ENCODE measurements around the gene GPC6.

Gene GPC6

GRCh38 chr13:93726173-93726957 is 499.8 kb downstream of the GPC6 start:
- Histone ChIP-seq H3K4me2 (ENCODE audit: low read depth, low read length) (no peak overlapping the region), H3K27me3 (replicated peaks; ENCODE audit: insufficient read depth, low read length) (no peaks in the 10 kb centered on the region), H3K4me1 (ENCODE audit: low read length) (0 out of 2 replicates have a peak, but pooled peaks cover 7% of the 10 kb centered on the region)

GRCh38 chr13:93727211-93728141 is 500.9 kb downstream of the GPC6 start:
- Histone ChIP-seq H4K20me1 (ENCODE audit: insufficient read depth, low read length) (no peaks in the 10 kb centered on the region), H2AFZ (ENCODE audit: low read length) (no peak overlapping the region), H3K9ac (ENCODE audit: low read length) (no peak overlapping the region), H3K9me3 (replicated peaks; ENCODE audit: insufficient read depth, low read length) (no peaks in the 10 kb centered on the region), H3K36me3 (replicated peaks; ENCODE audit: insufficient read depth, low read length) (no peaks in the 10 kb centered on the region), H3K27ac (ENCODE audit: low read length) (no peak overlapping the region), H3F3A (ENCODE audit: insufficient read depth, low read length) (no peaks in the 10 kb centered on the region), H3K4me2 (ENCODE audit: low read depth, low read length) (no peak overlapping the region), H3K4me1 (ENCODE audit: low read length) (0 out of 2 replicates have a peak, but pooled peaks cover 7% of the 10 kb centered on the region), H3K79me2 (ENCODE audit: low read length) (no peaks in the 10 kb centered on the region), H3K4me3 (ENCODE audit: low read length) (no peak overlapping the region), H3K27me3 (replicated peaks; ENCODE audit: insufficient read depth, low read length) (no peaks in the 10 kb centered on the region), H3K9me2 (replicated peaks; ENCODE audit: insufficient read depth, low read length) (no peaks in the 10 kb centered on the region)
- no peak for DNase-seq
- TF ChIP-seq EZH2phosphoT487 (IDR thresholded peaks at IDR 0.05; ENCODE audit: low read length): no peak
- TF ChIP-seq CTCF (IDR thresholded peaks at IDR 0.05; ENCODE audit: low read length): no peak
- no peak for TF ChIP-seq EZH2 (optimal IDR thresholded peaks at IDR 0.05; ENCODE audit: low read depth, low read length)

More at GRCh38 chr13:93726173-93726957, 499.8 kb downstream of the GPC6 start:
- Histone ChIP-seq H3K9ac (ENCODE audit: low read length) (no peak overlapping the region), H3K9me2 (replicated peaks; ENCODE audit: insufficient read depth, low read length) (no peaks in the 10 kb centered on the region), H3K4me3 (ENCODE audit: low read length) (no peak overlapping the region), H3K9me3 (replicated peaks; ENCODE audit: insufficient read depth, low read length) (no peaks in the 10 kb centered on the region), H3K27ac (ENCODE audit: low read length) (no peak overlapping the region), H3F3A (ENCODE audit: insufficient read depth, low read length) (no peaks in the 10 kb centered on the region), H4K20me1 (ENCODE audit: insufficient read depth, low read length) (no peaks in the 10 kb centered on the region), H3K79me2 (ENCODE audit: low read length) (no peaks in the 10 kb centered on the region), H3K36me3 (replicated peaks; ENCODE audit: insufficient read depth, low read length) (no peaks in the 10 kb centered on the region), H2AFZ (ENCODE audit: low read length) (no peak overlapping the region)
- DNase-seq: no peak
- no peak for TF ChIP-seq EZH2 (optimal IDR thresholded peaks at IDR 0.05; ENCODE audit: low read depth, low read length)
- no peak for TF ChIP-seq CTCF (IDR thresholded peaks at IDR 0.05; ENCODE audit: low read length)
- no peak for TF ChIP-seq EZH2phosphoT487 (IDR thresholded peaks at IDR 0.05; ENCODE audit: low read length)

- H3K9me3 ChIP-seq (replicated peaks; ENCODE audit: insufficient read depth, low read length): no peaks in the 10 kb centered on the region
- no peak overlapping the region for H2AFZ ChIP-seq (ENCODE audit: low read length)
- H3K9me2 ChIP-seq (replicated peaks; ENCODE audit: insufficient read depth, low read length): no peaks in the 10 kb centered on the region
- no peak overlapping the region for H3K4me3 ChIP-seq (ENCODE audit: low read length)
- H4K20me1 ChIP-seq (ENCODE audit: insufficient read depth, low read length): no peaks in the 10 kb centered on the region
- DNase-seq: no peak
- no peaks in the 10 kb centered on the region for H3K27me3 ChIP-seq (replicated peaks; ENCODE audit: insufficient read depth, low read length)
- no peak overlapping the region for H3K27ac ChIP-seq (ENCODE audit: low read length)
- no peaks in the 10 kb centered on the region for H3F3A ChIP-seq (ENCODE audit: insufficient read depth, low read length)
- no peak overlapping the region for H3K4me2 ChIP-seq (ENCODE audit: low read depth, low read length)
- no peaks in the 10 kb centered on the region for H3K36me3 ChIP-seq (replicated peaks; ENCODE audit: insufficient read depth, low read length)
- 0 out of 2 replicates have a peak, but pooled peaks cover 7% of the 10 kb centered on the region for H3K4me1 ChIP-seq (ENCODE audit: low read length)
- H3K9ac ChIP-seq (ENCODE audit: low read length): no peak overlapping the region
- H3K79me2 ChIP-seq (ENCODE audit: low read length): no peaks in the 10 kb centered on the region
- TF ChIP-seq EZH2phosphoT487 (IDR thresholded peaks at IDR 0.05; ENCODE audit: low read length) (no peak), CTCF (IDR thresholded peaks at IDR 0.05; ENCODE audit: low read length) (no peak), EZH2 (optimal IDR thresholded peaks at IDR 0.05; ENCODE audit: low read depth, low read length) (no peak)
Observed at GRCh38 chr13:93729383-93729782, 502.8 kb downstream of the GPC6 start.
